ENCODE measurements around the gene RFLNA. TPM values are rescaled to one million over a fixed set of nuclear protein-coding genes. Genes with fewer than 3 reads are reported as not detected.
"Not testable (repeated sequence)": the region's sequence is repeated elsewhere in the genome, so short reads cannot be mapped to it uniquely, and the experiment has no call there.

Gene RFLNA
- total RNA-seq, 4 donors from 2014 or later: 0.63 to 2.2 (median 1.3) TPM

- no peak for DNase-seq (ENCODE audit: extremely low spot score)
- H3K4me3 ChIP-seq: no peak overlapping the region
- no peak for TF ChIP-seq POLR2AphosphoS5 (IDR thresholded peaks at IDR 0.05)
- no peak for TF ChIP-seq POLR2A (IDR thresholded peaks at IDR 0.05; ENCODE audit: low read depth)
- TF ChIP-seq CTCF (IDR thresholded peaks at IDR 0.05): no peak
- no peak for TF ChIP-seq EP300 (IDR thresholded peaks at IDR 0.05)
- no peak overlapping the region for H3K27ac ChIP-seq (replicated peaks in 1 of 4)
- peaks cover 0 to 13% (median 9%) of the 10 kb centered on the region in 4 donors for H3K9me3 ChIP-seq
- peaks cover 11 to 16% (median 12%) of the 10 kb centered on the region in 4 donors for H3K36me3 ChIP-seq
- H3K4me1 ChIP-seq: peaks cover 0 to 10% (median 5%) of the 10 kb centered on the region in 4 donors
- WGBS: 76% methylated on average over 7 of the region's 11 CpGs
- intact Hi-C loops (cut with DNase I): no loop called here
- H3K27me3 ChIP-seq: no peaks in the 10 kb centered on the region
Observed at GRCh38 chr12:124319368-124320050, 24.6 kb downstream of the RFLNA start.

- intact Hi-C loops (cut with DNase I): loop anchor here (1.0 kb wide), 1 partner anchor 284 kb away; no protein-coding TSS in a partner anchor
- Histone ChIP-seq H3K27ac (replicated peaks in 1 of 4) (no peak overlapping the region), H3K27me3 (no peaks in the 10 kb centered on the region), H3K4me3 (no peak overlapping the region), H3K36me3 (peaks cover 27 to 32% (median 28%) of the 10 kb centered on the region in 4 donors), H3K9me3 (peaks cover 0 to 19% (median 9%) of the 10 kb centered on the region in 4 donors), H3K4me1 (peaks cover 0 to 10% (median 5%) of the 10 kb centered on the region in 4 donors)
- 33% methylated on average over 3 of the region's 6 CpGs for WGBS
- TF ChIP-seq POLR2AphosphoS5 (IDR thresholded peaks at IDR 0.05) (peak in 1 of 2 donors; percentile 8), POLR2A (IDR thresholded peaks at IDR 0.05; ENCODE audit: low read depth) (no peak), EP300 (IDR thresholded peaks at IDR 0.05) (no peak), CTCF (IDR thresholded peaks at IDR 0.05) (peak in 2 of 3 experiments; percentile 93 to 96)
- DNase-seq (ENCODE audit: extremely low spot score): no peak
Observed at GRCh38 chr12:124321040-124321481, 26.2 kb downstream of the RFLNA start.

GRCh38 chr12:124321556-124322270, 26.8 kb downstream of the RFLNA start:
- 74% methylated on average over 7 of the region's 7 CpGs for WGBS
- intact Hi-C loops (cut with DNase I): loop anchor here (1.0 kb wide), 1 partner anchor 284 kb away; no protein-coding TSS in a partner anchor
- Histone ChIP-seq H3K27me3 (no peaks in the 10 kb centered on the region), H3K27ac (replicated peaks in 1 of 4) (no peak overlapping the region), H3K4me1 (peaks cover under 1 to 12% (median 7%) of the 10 kb centered on the region in 4 donors), H3K4me3 (no peak overlapping the region), H3K9me3 (peaks cover 0 to 19% (median 9%) of the 10 kb centered on the region in 4 donors), H3K36me3 (peaks cover 32 to 38% (median 34%) of the 10 kb centered on the region in 4 donors)
- TF ChIP-seq POLR2A (IDR thresholded peaks at IDR 0.05; ENCODE audit: low read depth) (no peak), CTCF (IDR thresholded peaks at IDR 0.05) (no peak), POLR2AphosphoS5 (IDR thresholded peaks at IDR 0.05) (no peak), EP300 (IDR thresholded peaks at IDR 0.05) (no peak)
- no peak for DNase-seq (ENCODE audit: extremely low spot score)

GRCh38 chr12:124322271-124322998, 27.5 kb downstream of the RFLNA start:
- intact Hi-C loops (cut with DNase I): no loop called here
- DNase-seq (ENCODE audit: extremely low spot score): no peak
- TF ChIP-seq POLR2AphosphoS5 (IDR thresholded peaks at IDR 0.05) (no peak), POLR2A (IDR thresholded peaks at IDR 0.05; ENCODE audit: low read depth) (no peak), EP300 (IDR thresholded peaks at IDR 0.05) (no peak), CTCF (IDR thresholded peaks at IDR 0.05) (no peak)
- H3K27ac ChIP-seq (replicated peaks in 1 of 4): peak overlapping the region in 1 of 4 donors; percentile 7
- peaks cover 8 to 20% (median 14%) of the 10 kb centered on the region in 4 donors for H3K4me1 ChIP-seq
- 91% methylated on average over 6 of the region's 10 CpGs for WGBS
- no peak overlapping the region for H3K4me3 ChIP-seq
- H3K9me3 ChIP-seq: peaks cover 0 to 19% (median 9%) of the 10 kb centered on the region in 4 donors
- no peaks in the 10 kb centered on the region for H3K27me3 ChIP-seq
- H3K36me3 ChIP-seq: peaks cover 32 to 45% (median 41%) of the 10 kb centered on the region in 4 donors

- intact Hi-C loops (cut with DNase I); H3K27ac ChIP-seq (replicated peaks in 1 of 4); DNase-seq (ENCODE audit: extremely low spot score); H3K27me3 ChIP-seq; H3K4me3 ChIP-seq: not testable (repeated sequence)
- peaks cover 13 to 25% (median 19%) of the 10 kb centered on the region in 4 donors for H3K4me1 ChIP-seq
- no CpG with 5 or more reads among the region's 1 CpG for WGBS
- peaks cover 32 to 51% (median 42%) of the 10 kb centered on the region in 4 donors for H3K36me3 ChIP-seq
- peaks cover 0 to 19% (median 9%) of the 10 kb centered on the region in 4 donors for H3K9me3 ChIP-seq
Observed at GRCh38 chr12:124322999-124323328, 28.1 kb downstream of the RFLNA start.

Measured in esophagus muscularis mucosa (tissue), 4 donors.